PFSK-1 (cell line): ENCODE measurements around the gene MTG2.

ENCODE experiments used
- FOXP2 ChIP-seq: optimal IDR thresholded peaks from 2 replicates; pipeline ENCODE3; 2011; ENCODE audit warnings: borderline replicate concordance, control low read depth, inconsistent platforms; ENCODE audit not compliant: insufficient read depth; ENCODE audit errors: extremely low read length, extremely low read depth
- POLR2AphosphoS5 ChIP-seq: IDR thresholded peaks from 2 replicates; pipeline ENCODE4 v1.6.1; 2012; ENCODE audit warnings: low read depth, mild to moderate bottlenecking, control low read depth, low read length, moderate library complexity
- REST ChIP-seq, 2 experiments: IDR thresholded peaks; 2 replicates each; pipeline versions ENCODE4 v1.6.1 to v1.8.0; 2011 to 2012; ENCODE audit warnings: low read depth in 2 of 2, low read length in 2 of 2, control low read depth in 1 of 2, inconsistent platforms in 1 of 2, mild to moderate bottlenecking in 1 of 2, moderate library complexity in 1 of 2; ENCODE audit not compliant: insufficient read depth in 1 of 2
- SIN3A ChIP-seq: IDR thresholded peaks from 2 replicates; pipeline ENCODE4 v1.6.1; 2012; ENCODE audit warnings: mild to moderate bottlenecking, low read length, moderate library complexity, borderline replicate concordance; ENCODE audit not compliant: insufficient read depth
- TAF1 ChIP-seq: IDR thresholded peaks from 2 replicates; pipeline ENCODE4 v1.6.1; 2012; ENCODE audit warnings: low read length, control low read depth, borderline replicate concordance; ENCODE audit not compliant: insufficient read depth

MTG2 gene

GRCh38 chr20:62156592-62157386 lies 26.0 kb upstream of the MTG2 start:
- TF ChIP-seq TAF1 (no peak), FOXP2 (no peak), SIN3A (no peak), POLR2AphosphoS5 (no peak), REST (IDR thresholded peaks at IDR 0.05; ENCODE audit: insufficient read depth in 1 of 2, low read depth in 2 of 2, low read length in 2 of 2) (no peak)

- TF ChIP-seq TAF1 (no peak), POLR2AphosphoS5 (no peak), SIN3A (no peak), FOXP2 (no peak), REST (IDR thresholded peaks at IDR 0.05; ENCODE audit: insufficient read depth in 1 of 2, low read depth in 2 of 2, low read length in 2 of 2) (no peak)
These were observed 25.3 kb upstream of the MTG2 start for GRCh38 chr20:62157387-62158087.

- TF ChIP-seq FOXP2: no peak
- TF ChIP-seq SIN3A: no peak
- no peak for TF ChIP-seq POLR2AphosphoS5
- no peak for TF ChIP-seq TAF1
- TF ChIP-seq REST (IDR thresholded peaks at IDR 0.05; ENCODE audit: insufficient read depth in 1 of 2, low read depth in 2 of 2, low read length in 2 of 2): no peak
These were observed 24.8 kb upstream of the MTG2 start for GRCh38 chr20:62158088-62158400.

GRCh38 chr20:62158541-62158940 lies 24.3 kb upstream of the MTG2 start:
- TF ChIP-seq TAF1 (no peak), POLR2AphosphoS5 (no peak), REST (IDR thresholded peaks at IDR 0.05; ENCODE audit: insufficient read depth in 1 of 2, low read depth in 2 of 2, low read length in 2 of 2) (no peak), FOXP2 (no peak), SIN3A (no peak)
